ENCODE data around the gene LRTM2.

Gene LRTM2

DNA sequence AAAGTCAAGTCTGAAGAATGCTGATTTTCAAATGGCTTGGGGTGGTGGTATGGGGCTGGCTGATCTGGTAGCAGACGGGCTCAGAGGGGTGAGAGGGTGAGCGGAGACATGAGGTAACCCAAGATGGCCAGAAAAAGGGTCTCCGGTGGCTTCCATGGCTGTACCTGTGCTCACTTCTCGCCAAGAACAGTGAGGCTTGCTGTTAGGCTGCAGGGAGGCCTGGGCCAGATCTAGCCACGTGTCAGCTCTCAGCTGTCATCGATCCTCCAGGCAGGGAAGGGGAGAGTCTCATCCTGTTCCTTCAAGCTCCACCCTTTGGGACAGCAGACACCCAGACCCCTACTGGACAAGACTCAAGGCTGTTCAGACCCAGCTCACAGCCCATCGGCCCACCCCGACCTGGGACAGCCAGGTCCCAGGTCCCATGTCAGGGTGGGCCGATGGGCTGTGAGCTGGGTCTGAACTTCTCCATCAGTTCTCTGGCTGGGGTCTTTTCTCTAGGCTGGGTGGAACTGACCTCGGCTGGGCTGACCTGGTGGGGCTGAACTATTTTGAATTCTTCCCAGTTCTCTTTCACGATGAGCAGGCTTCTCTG is 9.0 kb downstream of the LRTM2 start:
- no peak overlapping the region for H3K4me2 ChIP-seq
- no peak overlapping the region for H3K4me3 ChIP-seq (IDR thresholded peaks at IDR 0.05; ENCODE audit: insufficient read depth, low read depth, low read length)
- H3K9ac ChIP-seq, result no peak overlapping the region
- H2AFZ ChIP-seq (ENCODE audit: low read depth), result no peak overlapping the region
- H3K36me3 ChIP-seq (ENCODE audit: insufficient read depth), result no peaks in the 10 kb centered on the region
- H3K27me3 ChIP-seq (ENCODE audit: insufficient read depth, low read depth), result peaks cover 57% of the 10 kb centered on the region
- H4K20me1 ChIP-seq (ENCODE audit: insufficient read depth), result no peaks in the 10 kb centered on the region
- no peaks in the 10 kb centered on the region for H3K4me1 ChIP-seq (ENCODE audit: low read depth, poor library complexity, severe bottlenecking)
- H3K79me2 ChIP-seq (ENCODE audit: insufficient read depth, low read depth), result no peaks in the 10 kb centered on the region
- no peak overlapping the region for H3K27ac ChIP-seq
- TF ChIP-seq, protein P1, sequence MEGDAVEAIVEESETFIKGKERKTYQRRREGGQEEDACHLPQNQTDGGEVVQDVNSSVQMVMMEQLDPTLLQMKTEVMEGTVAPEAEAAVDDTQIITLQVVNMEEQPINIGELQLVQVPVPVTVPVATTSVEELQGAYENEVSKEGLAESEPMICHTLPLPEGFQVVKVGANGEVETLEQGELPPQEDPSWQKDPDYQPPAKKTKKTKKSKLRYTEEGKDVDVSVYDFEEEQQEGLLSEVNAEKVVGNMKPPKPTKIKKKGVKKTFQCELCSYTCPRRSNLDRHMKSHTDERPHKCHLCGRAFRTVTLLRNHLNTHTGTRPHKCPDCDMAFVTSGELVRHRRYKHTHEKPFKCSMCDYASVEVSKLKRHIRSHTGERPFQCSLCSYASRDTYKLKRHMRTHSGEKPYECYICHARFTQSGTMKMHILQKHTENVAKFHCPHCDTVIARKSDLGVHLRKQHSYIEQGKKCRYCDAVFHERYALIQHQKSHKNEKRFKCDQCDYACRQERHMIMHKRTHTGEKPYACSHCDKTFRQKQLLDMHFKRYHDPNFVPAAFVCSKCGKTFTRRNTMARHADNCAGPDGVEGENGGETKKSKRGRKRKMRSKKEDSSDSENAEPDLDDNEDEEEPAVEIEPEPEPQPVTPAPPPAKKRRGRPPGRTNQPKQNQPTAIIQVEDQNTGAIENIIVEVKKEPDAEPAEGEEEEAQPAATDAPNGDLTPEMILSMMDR (conservative IDR thresholded peaks at IDR 0.05; ENCODE audit: low read depth, low read length), result no peak

DNA sequence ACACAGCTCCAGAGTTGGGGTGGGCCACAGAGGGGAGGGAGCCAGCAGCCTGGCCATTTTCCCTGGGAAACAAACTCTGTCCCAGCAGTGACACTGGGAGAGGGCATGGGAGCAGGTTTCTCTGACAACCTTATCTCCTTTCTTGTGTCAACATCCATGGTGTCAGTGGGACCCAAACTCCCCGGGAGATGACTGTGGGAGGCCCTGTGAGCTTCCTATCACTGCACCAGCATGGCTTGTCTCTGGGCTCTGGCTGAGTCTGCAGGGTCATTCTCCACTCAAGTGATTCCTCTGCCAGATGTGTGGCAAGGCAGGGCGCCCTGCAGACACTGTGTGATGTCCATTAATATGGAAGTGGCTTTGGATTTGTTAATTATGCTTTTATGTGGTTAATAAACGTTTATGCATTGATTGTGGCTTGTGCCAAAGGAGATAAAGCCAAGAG is 10.1 kb downstream of the LRTM2 start:
- H3K4me1 ChIP-seq (ENCODE audit: low read depth, poor library complexity, severe bottlenecking), result no peaks in the 10 kb centered on the region
- no peak overlapping the region for H3K4me3 ChIP-seq (IDR thresholded peaks at IDR 0.05; ENCODE audit: insufficient read depth, low read depth, low read length)
- H3K4me2 ChIP-seq, result no peak overlapping the region
- H3K27me3 ChIP-seq (ENCODE audit: insufficient read depth, low read depth), result peaks cover 52% of the 10 kb centered on the region
- H3K9ac ChIP-seq, result no peak overlapping the region
- no peaks in the 10 kb centered on the region for H3K79me2 ChIP-seq (ENCODE audit: insufficient read depth, low read depth)
- no peaks in the 10 kb centered on the region for H4K20me1 ChIP-seq (ENCODE audit: insufficient read depth)
- no peaks in the 10 kb centered on the region for H3K36me3 ChIP-seq (ENCODE audit: insufficient read depth)
- H2AFZ ChIP-seq (ENCODE audit: low read depth), result no peak overlapping the region
- H3K27ac ChIP-seq, result no peak overlapping the region
- TF ChIP-seq, protein P1 (conservative IDR thresholded peaks at IDR 0.05; ENCODE audit: low read depth, low read length), result no peak

DNA sequence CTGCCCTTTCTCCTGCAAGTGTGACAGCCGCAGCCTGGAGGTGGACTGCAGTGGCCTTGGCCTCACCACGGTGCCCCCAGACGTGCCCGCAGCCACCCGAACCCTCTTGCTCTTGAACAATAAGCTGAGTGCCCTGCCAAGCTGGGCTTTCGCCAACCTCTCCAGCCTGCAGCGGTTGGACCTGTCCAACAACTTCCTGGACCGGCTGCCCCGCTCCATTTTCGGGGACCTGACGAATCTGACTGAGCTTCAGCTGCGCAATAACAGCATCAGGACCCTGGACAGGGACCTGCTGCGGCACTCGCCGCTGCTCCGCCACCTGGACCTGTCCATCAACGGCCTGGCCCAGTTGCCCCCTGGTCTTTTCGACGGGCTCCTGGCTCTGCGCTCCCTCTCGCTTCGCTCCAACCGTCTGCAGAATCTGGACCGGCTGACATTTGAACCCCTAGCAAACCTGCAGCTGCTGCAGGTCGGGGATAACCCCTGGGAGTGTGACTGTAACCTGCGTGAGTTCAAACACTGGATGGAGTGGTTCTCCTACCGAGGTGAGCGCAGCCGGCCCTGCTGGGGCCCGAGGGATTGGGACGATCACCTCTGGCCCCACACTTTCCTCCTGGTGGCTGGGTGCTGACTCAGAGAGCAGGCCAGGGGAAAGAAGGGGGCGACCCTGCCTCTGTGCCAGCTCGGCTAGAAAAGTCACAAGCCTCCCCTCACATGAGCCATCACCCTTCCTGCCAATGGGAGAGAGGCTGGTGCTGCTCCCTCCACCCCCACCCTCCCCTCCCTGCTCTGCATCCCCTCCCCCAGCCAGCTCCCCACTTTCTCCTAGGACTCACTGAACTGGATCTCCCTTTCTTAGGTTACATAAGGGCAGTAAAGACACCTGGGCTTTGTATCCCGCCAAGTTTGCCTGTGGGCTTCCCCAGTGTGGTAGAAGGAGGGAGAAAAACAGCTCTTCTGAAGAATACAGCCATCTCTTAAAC is 10.9 kb downstream of the LRTM2 start:
- Histone ChIP-seq H3K27ac (no peak overlapping the region), H3K4me3 (IDR thresholded peaks at IDR 0.05; ENCODE audit: insufficient read depth, low read depth, low read length) (no peak overlapping the region), H3K27me3 (ENCODE audit: insufficient read depth, low read depth) (peaks cover 51% of the 10 kb centered on the region)

DNA sequence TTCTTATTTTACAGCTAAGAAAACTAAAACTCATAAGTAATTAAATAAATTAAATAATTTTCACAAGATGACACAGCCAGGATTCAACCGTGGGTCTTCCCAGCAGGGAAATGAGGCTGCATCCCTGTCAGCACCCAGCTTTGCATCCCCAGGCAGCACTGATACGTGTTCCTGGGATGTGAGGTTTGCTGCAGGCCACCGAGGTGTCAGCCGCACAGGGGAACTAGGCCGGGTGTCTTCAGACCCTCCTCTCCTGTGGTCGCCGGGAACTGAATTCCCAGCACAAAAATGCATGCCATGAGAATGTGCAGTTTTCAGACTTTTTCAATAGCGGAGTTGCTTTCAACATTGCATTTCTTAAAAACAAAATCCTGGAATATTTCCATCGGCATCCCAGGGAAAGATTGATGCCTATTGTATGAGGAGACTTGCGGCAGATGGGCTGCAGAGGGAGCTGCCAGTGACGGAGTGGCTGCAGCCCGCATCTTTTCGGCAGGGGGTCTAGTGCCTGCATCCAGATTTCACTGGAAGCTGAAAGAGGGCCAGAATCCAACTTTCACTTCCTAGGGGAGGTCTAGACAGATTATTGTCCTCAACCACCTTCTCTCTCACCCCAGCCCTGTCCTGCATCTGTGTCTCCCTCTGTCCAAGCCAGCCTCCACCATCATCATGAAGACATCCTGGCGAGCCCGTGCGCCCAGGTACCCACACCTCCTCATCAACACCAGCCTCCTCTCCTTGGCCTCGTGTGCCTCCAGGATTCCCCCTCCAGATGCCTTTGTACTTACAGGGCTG is 12.6 kb downstream of the LRTM2 start:
- H3K79me2 ChIP-seq (ENCODE audit: insufficient read depth, low read depth), result no peaks in the 10 kb centered on the region
- no peak overlapping the region for H3K4me2 ChIP-seq
- H3K9ac ChIP-seq, result no peak overlapping the region
- no peak overlapping the region for H3K27ac ChIP-seq
- H3K36me3 ChIP-seq (ENCODE audit: insufficient read depth), result no peaks in the 10 kb centered on the region
- H3K27me3 ChIP-seq (ENCODE audit: insufficient read depth, low read depth), result peaks cover 55% of the 10 kb centered on the region
- TF ChIP-seq, protein P1 (conservative IDR thresholded peaks at IDR 0.05; ENCODE audit: low read depth, low read length), result no peak
- no peaks in the 10 kb centered on the region for H3K4me1 ChIP-seq (ENCODE audit: low read depth, poor library complexity, severe bottlenecking)
- no peak overlapping the region for H3K4me3 ChIP-seq (IDR thresholded peaks at IDR 0.05; ENCODE audit: insufficient read depth, low read depth, low read length)
- H4K20me1 ChIP-seq (ENCODE audit: insufficient read depth), result no peaks in the 10 kb centered on the region
- H2AFZ ChIP-seq (ENCODE audit: low read depth), result no peak overlapping the region

More for the DNA sequence above, 10.9 kb downstream of the LRTM2 start:
- TF ChIP-seq, protein P1 (conservative IDR thresholded peaks at IDR 0.05; ENCODE audit: low read depth, low read length), result no peak
- Histone ChIP-seq H3K79me2 (ENCODE audit: insufficient read depth, low read depth) (no peaks in the 10 kb centered on the region), H3K9ac (no peak overlapping the region), H3K36me3 (ENCODE audit: insufficient read depth) (no peaks in the 10 kb centered on the region), H3K4me2 (no peak overlapping the region), H4K20me1 (ENCODE audit: insufficient read depth) (no peaks in the 10 kb centered on the region), H3K4me1 (ENCODE audit: low read depth, poor library complexity, severe bottlenecking) (no peaks in the 10 kb centered on the region), H2AFZ (ENCODE audit: low read depth) (no peak overlapping the region)
